ENCODE results near the gene FILIP1. TPM values are rescaled to one million over a fixed set of nuclear protein-coding genes. Genes with fewer than 3 reads are reported as not detected.
"Not testable (repeated sequence)": the region's sequence is repeated elsewhere in the genome, so short reads cannot be mapped to it uniquely, and the experiment has no call there.

Gene FILIP1
- total RNA-seq, 6 donors from 2014 or later: 16.7 to 31.7 (median 21.7) TPM

- WGBS, 2 donors: 96 to 97% methylated on average over 1 of the region's 1 CpG
- no peaks in the 10 kb centered on the region for H3K27me3 ChIP-seq
- no peak overlapping the region for H3K4me3 ChIP-seq
- DNase-seq (no peak), ATAC-seq (ENCODE audit: low FRiP score in 2 of 2) (no peak)
- H3K4me1 ChIP-seq: peaks cover 14 to 26% (median 23%) of the 10 kb centered on the region in 4 donors
- no peaks in the 10 kb centered on the region for H3K9me3 ChIP-seq
- H3K36me3 ChIP-seq: no peaks in the 10 kb centered on the region
- TF ChIP-seq POLR2AphosphoS5 (IDR thresholded peaks at IDR 0.05) (no peak), EP300 (IDR thresholded peaks at IDR 0.05) (no peak), POLR2A (IDR thresholded peaks at IDR 0.05) (no peak), CTCF (IDR thresholded peaks at IDR 0.05) (no peak)
- no peak overlapping the region for H3K27ac ChIP-seq
Observed at GRCh38 chr6:75415804-75416203, 77.8 kb downstream of the FILIP1 start.

DNA sequence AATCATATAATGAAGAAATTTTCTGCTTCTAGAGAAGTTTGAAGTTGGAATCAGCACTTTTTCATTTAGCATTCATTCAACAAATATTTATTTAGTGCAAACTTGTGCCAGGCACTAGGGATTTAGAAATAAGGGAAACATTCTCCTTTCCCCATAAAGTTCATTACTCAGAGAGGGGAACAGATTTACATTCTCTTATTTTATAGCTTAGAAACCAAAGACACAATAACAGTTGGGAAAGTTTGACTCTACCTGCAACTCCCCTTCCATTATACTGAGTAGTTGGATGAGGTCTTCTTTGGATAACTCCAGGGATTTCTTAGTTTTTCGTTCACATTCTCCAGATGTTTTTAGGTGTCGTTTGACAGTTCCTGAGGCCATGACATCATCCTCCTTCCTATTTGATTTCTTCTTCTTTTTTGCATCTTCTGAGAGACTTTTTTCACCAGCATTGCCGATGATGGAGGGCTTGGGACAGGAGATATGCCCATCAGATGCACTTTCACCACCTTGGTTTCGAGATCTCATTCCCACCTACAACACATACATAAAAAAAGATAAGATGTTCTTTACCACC, 79.1 kb downstream of the FILIP1 start:
- Histone ChIP-seq H3K9me3 (no peaks in the 10 kb centered on the region), H3K4me3 (no peak overlapping the region), H3K27ac (no peak overlapping the region), H3K4me1 (peaks cover 14 to 26% (median 23%) of the 10 kb centered on the region in 4 donors), H3K36me3 (no peaks in the 10 kb centered on the region), H3K27me3 (no peaks in the 10 kb centered on the region)
- DNase-seq: no peak
- WGBS, 2 donors: 84 to 86% methylated on average over 4 of the region's 4 CpGs
- no peak for ATAC-seq (ENCODE audit: low FRiP score in 2 of 2)
- TF ChIP-seq EP300 (IDR thresholded peaks at IDR 0.05) (no peak), POLR2A (IDR thresholded peaks at IDR 0.05) (no peak), CTCF (IDR thresholded peaks at IDR 0.05) (no peak), POLR2AphosphoS5 (IDR thresholded peaks at IDR 0.05) (no peak)

DNA sequence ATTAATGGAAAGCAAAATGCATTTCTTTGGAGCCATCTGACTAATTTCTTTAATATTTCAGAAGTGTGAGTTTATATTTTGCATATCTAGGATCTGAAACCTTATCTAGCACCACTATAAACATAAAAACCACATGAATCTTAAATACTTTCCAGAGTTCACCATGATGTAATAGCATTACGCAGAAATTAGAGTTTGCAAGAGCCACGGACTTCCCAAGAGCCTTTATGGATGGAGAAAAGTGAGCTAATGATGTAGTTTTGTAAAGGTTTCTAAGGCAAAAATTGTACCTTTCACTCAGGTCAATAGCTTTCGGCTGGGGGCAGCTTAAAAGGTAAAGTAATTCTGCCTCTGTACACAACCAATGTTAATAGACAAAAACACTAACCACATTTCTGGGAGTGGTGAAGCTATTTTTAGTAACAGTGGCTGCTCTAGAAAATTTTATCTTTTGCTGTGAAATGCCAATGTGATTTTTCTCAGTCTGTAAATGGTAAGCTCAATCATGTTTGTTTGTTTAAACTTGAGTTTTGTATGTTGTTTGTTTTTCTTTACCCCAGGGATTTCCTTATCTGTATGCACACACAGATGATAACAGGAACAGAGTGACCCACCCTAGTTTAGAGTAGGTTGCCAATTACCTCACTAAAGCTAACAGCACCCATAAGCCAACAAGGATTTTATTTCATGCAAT, 80.5 kb downstream of the FILIP1 start:
- no peak overlapping the region for H3K4me3 ChIP-seq
- DNase-seq (no peak), ATAC-seq (ENCODE audit: low FRiP score in 2 of 2) (peak in 1 of 2 donors; percentile 19)
- peaks cover 9 to 20% (median 17%) of the 10 kb centered on the region in 4 donors for H3K4me1 ChIP-seq
- H3K27ac ChIP-seq: no peak overlapping the region
- H3K27me3 ChIP-seq: no peaks in the 10 kb centered on the region
- H3K9me3 ChIP-seq: no peaks in the 10 kb centered on the region
- 58 to 61% methylated on average over 3 of the region's 3 CpGs for WGBS, 2 donors
- no peaks in the 10 kb centered on the region for H3K36me3 ChIP-seq
- TF ChIP-seq POLR2A (IDR thresholded peaks at IDR 0.05) (no peak), POLR2AphosphoS5 (IDR thresholded peaks at IDR 0.05) (no peak), EP300 (IDR thresholded peaks at IDR 0.05) (no peak), CTCF (IDR thresholded peaks at IDR 0.05) (no peak)

DNA sequence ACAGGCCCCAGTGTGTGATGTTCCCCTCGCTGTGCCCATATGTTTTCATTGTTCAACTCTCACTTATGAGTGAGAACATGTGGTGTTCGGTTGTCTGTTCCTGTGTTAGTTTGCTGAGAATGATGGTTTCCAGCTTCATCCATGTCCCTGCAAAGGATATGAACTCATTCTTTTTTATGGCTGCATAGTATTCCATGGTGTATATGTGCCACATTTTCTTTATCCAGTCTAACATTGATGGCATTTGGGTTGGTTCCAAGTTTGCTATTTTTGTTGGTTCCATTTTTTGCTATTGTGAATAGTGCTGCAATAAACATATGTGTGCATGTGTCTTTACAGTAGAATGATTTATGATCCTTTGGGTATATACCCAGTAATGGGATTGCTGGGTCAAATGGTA, 83.0 kb downstream of the FILIP1 start:
- not testable (repeated sequence) for ATAC-seq (ENCODE audit: low FRiP score in 2 of 2); DNase-seq; H3K9me3 ChIP-seq; H3K4me3 ChIP-seq; H3K27ac ChIP-seq; H3K36me3 ChIP-seq; H3K27me3 ChIP-seq
- whole genome bisulfite sequencing, 2 donors: 93 to 97% methylated on average over 2 of the region's 2 CpGs
- peaks cover 9 to 16% (median 15%) of the 10 kb centered on the region in 4 donors for H3K4me1 ChIP-seq

DNA sequence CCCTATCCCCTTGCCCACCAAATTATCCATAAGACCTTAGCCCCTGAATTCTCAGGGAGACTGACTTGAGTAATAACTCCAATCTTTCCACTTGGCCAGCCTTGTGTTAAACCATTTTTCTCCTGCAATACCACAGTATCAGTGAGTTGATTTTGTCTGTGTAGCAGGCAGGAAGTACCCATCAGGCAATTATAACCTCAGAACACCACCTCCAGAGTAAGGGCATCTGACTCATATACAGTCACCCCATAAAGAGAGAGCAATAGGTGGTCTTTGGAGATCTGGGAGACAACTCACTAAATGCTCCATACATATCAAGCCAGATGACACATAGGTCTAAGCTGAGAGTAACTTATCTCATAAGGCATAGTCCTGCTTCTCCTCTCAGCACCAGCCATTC, 83.7 kb downstream of the FILIP1 start:
- Histone ChIP-seq H3K4me1 (peaks cover 7 to 16% (median 15%) of the 10 kb centered on the region in 4 donors), H3K4me3 (no peak overlapping the region), H3K27ac (no peak overlapping the region), H3K36me3 (no peaks in the 10 kb centered on the region), H3K27me3 (no peaks in the 10 kb centered on the region), H3K9me3 (no peaks in the 10 kb centered on the region)
- no peak for DNase-seq
- no peak for TF ChIP-seq POLR2A (IDR thresholded peaks at IDR 0.05)
- no peak for TF ChIP-seq EP300 (IDR thresholded peaks at IDR 0.05)
- TF ChIP-seq CTCF (IDR thresholded peaks at IDR 0.05): no peak
- no peak for TF ChIP-seq POLR2AphosphoS5 (IDR thresholded peaks at IDR 0.05)
- no peak for ATAC-seq (ENCODE audit: low FRiP score in 2 of 2)

Measured in upper lobe of left lung (tissue), 6 donors.